ENCODE data around the gene RNF224. TPM values are rescaled to one million over a fixed set of nuclear protein-coding genes. Genes with fewer than 3 reads are reported as not detected.

The RNF224 gene
- total and polyA plus RNA-seq, 4 experiments from 2014 or later = not detected

DNA sequence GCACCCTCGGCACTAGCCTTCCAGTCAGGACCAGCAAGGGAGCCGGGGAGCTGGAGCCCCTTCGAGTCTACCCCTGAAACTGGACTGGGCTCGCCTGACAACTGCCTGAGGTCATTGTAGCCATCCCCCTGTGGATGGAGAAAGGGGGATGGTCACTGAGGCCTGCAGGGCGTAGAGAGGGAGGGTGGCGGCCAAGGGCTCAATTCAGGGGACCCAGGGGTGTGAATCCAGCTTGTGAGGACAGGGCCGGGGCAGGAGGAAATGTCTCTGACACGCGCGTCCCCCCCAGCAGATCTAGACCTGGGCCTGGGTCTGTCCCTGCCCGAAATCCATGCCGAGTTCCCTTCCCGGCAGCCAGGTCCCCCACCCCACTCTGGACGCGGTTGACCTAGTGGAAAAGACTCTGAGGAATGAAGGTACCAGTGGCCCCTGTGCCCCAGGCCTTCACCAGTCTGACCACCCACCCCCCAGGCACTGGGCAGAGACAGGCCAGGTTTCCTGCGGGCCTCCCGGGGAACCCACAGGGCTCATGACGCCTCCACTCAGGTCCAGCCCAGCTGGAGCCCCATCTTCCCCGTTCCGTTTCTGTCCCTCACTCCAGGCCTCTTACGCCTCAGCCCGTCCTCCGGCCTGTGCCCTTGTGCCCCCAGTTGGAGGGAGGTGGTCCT, 4.2 kb downstream of the RNF224 start:
- no peak for DNase-seq
- Mint-ChIP-seq H3K36me3 (no peaks in the 10 kb centered on the region), H3K27ac (no peak overlapping the region), H3K4me1 (peaks cover 2 to 9% (median 3%) of the 10 kb centered on the region in 4 donors), H3K9me3 (no peaks in the 10 kb centered on the region), H3K4me3 (no peak overlapping the region), H3K27me3 (peaks cover 3 to 11% of the 10 kb centered on the region in 2 donors)
- ChIA-PET CTCF (ENCODE audit: partially characterized antibody) (interaction anchor here (2.0 kb wide), 1 partner anchor 113 kb away, joined by 5 read pairs; no protein-coding TSS in a partner anchor), POLR2A (ENCODE audit: partially characterized antibody) (interaction anchor here (1.7 kb wide), 1 partner anchor 10 kb away, joined by 7 read pairs; the partner anchor contains the start of gene TUBB4B)
- no peaks in the 10 kb centered on the region for H3K36me3 ChIP-seq (ENCODE audit: insufficient read depth, low read length)
- no peak overlapping the region for H3K4me3 ChIP-seq (ENCODE audit: low read length in 2 of 2)
- no peak overlapping the region for H3K27ac ChIP-seq (ENCODE audit: low read depth, low read length)
- H3K27me3 ChIP-seq (ENCODE audit: insufficient read depth, low read length) = no peaks in the 10 kb centered on the region
- intact Hi-C loops (cut with micrococcal nuclease) = no loop called here
- H3K4me1 ChIP-seq (ENCODE audit: insufficient read depth, low read length) = peaks cover 7% of the 10 kb centered on the region
- H3K9me3 ChIP-seq (ENCODE audit: control insufficient read depth in 1 of 2, low read length in 2 of 2) = no peaks in the 10 kb centered on the region

DNA sequence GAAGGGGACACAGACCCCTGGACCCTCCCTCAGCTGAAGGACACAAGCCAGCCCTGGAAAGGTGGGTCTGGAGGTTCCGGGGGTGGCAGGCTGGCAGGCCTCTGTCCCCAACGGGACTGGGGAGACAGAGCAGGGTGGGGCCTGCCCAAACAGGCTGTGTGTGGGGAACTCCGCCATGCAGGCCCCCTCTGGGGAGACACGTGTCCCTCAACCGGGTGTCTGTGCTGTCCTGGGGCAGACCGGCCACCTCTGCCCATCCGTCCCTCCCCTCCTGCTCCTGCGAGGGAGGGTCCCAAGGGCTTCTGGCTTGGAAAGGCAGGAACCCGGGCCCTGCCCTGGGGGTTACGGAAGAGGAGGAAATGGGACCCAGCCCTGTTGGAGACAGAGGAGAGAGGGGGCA, 4.8 kb downstream of the RNF224 start:
- H3K4me3 ChIP-seq (ENCODE audit: low read length in 2 of 2) = no peak overlapping the region
- no peak overlapping the region for H3K4me3 Mint-ChIP-seq
- no peak for DNase-seq
- H3K27me3 Mint-ChIP-seq = peaks cover 3 to 11% of the 10 kb centered on the region in 2 donors
- intact Hi-C loops (cut with micrococcal nuclease) = no loop called here
- no peaks in the 10 kb centered on the region for H3K36me3 ChIP-seq (ENCODE audit: insufficient read depth, low read length)
- H3K27me3 ChIP-seq (ENCODE audit: insufficient read depth, low read length) = no peaks in the 10 kb centered on the region
- no peak overlapping the region for H3K27ac Mint-ChIP-seq
- ChIA-PET CTCF (ENCODE audit: partially characterized antibody) (no interaction called here), POLR2A (ENCODE audit: partially characterized antibody) (interaction anchor here (1.7 kb wide), 1 partner anchor 9 kb away, joined by 7 read pairs; the partner anchor contains the start of gene TUBB4B)
- no peaks in the 10 kb centered on the region for H3K36me3 Mint-ChIP-seq
- no peak overlapping the region for H3K27ac ChIP-seq (ENCODE audit: low read depth, low read length)
- H3K4me1 ChIP-seq (ENCODE audit: insufficient read depth, low read length) = peaks cover 13% of the 10 kb centered on the region
- H3K4me1 Mint-ChIP-seq = peaks cover 2 to 12% (median 3%) of the 10 kb centered on the region in 4 donors
- H3K9me3 Mint-ChIP-seq = no peaks in the 10 kb centered on the region
- no peaks in the 10 kb centered on the region for H3K9me3 ChIP-seq (ENCODE audit: control insufficient read depth in 1 of 2, low read length in 2 of 2)

DNA sequence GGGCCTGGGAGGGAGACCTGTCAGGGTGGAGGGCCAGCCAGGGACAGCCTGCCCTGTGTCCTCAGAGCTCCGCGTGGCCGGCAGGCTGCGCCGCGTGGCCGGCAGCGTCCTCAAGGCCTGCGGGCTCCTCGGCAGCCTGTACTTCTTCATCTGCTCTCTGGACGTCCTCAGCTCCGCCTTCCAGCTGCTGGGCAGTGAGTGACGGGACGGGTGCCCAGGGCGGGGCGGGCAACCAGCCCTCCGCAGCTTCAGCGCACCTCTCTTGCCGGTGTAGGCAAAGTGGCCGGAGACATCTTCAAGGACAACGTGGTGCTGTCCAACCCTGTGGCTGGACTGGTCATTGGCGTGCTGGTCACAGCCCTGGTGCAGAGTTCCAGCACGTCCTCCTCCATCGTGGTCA, 5.2 kb downstream of the RNF224 start:
- intact Hi-C loops (cut with micrococcal nuclease) = no loop called here
- no peaks in the 10 kb centered on the region for H3K36me3 Mint-ChIP-seq
- H3K9me3 Mint-ChIP-seq = no peaks in the 10 kb centered on the region
- ChIA-PET POLR2A (ENCODE audit: partially characterized antibody) (interaction anchor here (1.7 kb wide), 1 partner anchor 9 kb away, joined by 7 read pairs; the partner anchor contains the start of gene TUBB4B), CTCF (ENCODE audit: partially characterized antibody) (no interaction called here)
- no peak overlapping the region for H3K27ac Mint-ChIP-seq
- H3K4me3 Mint-ChIP-seq = no peak overlapping the region
- H3K36me3 ChIP-seq (ENCODE audit: insufficient read depth, low read length) = no peaks in the 10 kb centered on the region
- H3K27ac ChIP-seq (ENCODE audit: low read depth, low read length) = no peak overlapping the region
- no peak for DNase-seq
- no peaks in the 10 kb centered on the region for H3K27me3 ChIP-seq (ENCODE audit: insufficient read depth, low read length)
- peaks cover 14% of the 10 kb centered on the region for H3K4me1 ChIP-seq (ENCODE audit: insufficient read depth, low read length)
- no peak overlapping the region for H3K4me3 ChIP-seq (ENCODE audit: low read length in 2 of 2)
- H3K4me1 Mint-ChIP-seq = peaks cover 2 to 10% (median 4%) of the 10 kb centered on the region in 4 donors
- peaks cover 2 to 10% of the 10 kb centered on the region in 2 donors for H3K27me3 Mint-ChIP-seq
- H3K9me3 ChIP-seq (ENCODE audit: control insufficient read depth in 1 of 2, low read length in 2 of 2) = no peaks in the 10 kb centered on the region

DNA sequence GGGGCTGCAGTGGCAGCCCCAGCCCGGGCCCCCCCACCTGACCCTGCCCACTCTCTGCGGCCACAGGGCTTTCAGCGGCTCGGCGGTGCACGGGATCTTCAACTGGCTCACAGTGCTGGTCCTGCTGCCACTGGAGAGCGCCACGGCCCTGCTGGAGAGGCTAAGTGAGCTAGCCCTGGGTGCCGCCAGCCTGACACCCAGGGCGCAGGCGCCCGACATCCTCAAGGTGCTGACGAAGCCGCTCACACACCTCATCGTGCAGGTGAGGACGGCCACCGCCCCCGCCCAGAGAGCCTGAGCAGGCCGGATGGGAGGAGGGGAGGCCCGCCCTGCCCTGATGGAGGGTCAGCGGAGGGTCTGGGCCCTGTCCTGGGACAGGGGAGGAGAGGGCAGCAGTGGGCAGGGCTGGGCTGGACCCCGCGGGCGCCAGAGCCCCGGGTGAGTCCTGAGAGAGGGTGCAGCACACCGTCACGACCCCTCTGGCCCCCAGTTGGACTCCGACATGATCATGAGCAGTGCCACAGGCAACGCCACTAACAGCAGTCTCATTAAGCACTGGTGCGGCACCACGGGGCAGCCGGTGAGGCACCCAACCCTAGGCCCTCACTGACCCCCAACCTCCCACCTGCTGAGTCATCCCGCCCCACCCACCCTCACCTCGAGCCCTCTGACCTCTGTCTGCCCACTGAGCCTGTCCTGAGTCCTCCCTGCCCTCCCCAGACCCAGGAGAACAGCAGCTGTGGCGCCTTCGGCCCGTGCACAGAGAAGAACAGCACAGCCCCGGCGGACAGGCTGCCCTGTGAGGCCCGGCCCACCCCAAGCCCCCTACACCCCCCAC, 6.1 kb downstream of the RNF224 start:
- Mint-ChIP-seq H3K27ac (no peak overlapping the region), H3K36me3 (no peaks in the 10 kb centered on the region), H3K4me1 (peaks cover 0 to 6% (median 3%) of the 10 kb centered on the region in 4 donors), H3K27me3 (peaks cover 0 to 9% of the 10 kb centered on the region in 2 donors), H3K9me3 (no peaks in the 10 kb centered on the region), H3K4me3 (no peak overlapping the region)
- Histone ChIP-seq H3K9me3 (ENCODE audit: control insufficient read depth in 1 of 2, low read length in 2 of 2) (no peaks in the 10 kb centered on the region), H3K4me1 (ENCODE audit: insufficient read depth, low read length) (peaks cover 14% of the 10 kb centered on the region), H3K4me3 (ENCODE audit: low read length in 2 of 2) (no peak overlapping the region), H3K36me3 (ENCODE audit: insufficient read depth, low read length) (no peaks in the 10 kb centered on the region), H3K27ac (ENCODE audit: low read depth, low read length) (no peak overlapping the region), H3K27me3 (ENCODE audit: insufficient read depth, low read length) (no peaks in the 10 kb centered on the region)
- DNase-seq = no peak
- CTCF ChIA-PET (ENCODE audit: partially characterized antibody) = no interaction called here
- intact Hi-C loops (cut with micrococcal nuclease) = no loop called here
- POLR2A ChIA-PET (ENCODE audit: partially characterized antibody) = interaction anchor here (1.2 kb wide), 1 partner anchor 9 kb away, joined by 4 read pairs; the partner anchor contains the start of gene CYSRT1

DNA sequence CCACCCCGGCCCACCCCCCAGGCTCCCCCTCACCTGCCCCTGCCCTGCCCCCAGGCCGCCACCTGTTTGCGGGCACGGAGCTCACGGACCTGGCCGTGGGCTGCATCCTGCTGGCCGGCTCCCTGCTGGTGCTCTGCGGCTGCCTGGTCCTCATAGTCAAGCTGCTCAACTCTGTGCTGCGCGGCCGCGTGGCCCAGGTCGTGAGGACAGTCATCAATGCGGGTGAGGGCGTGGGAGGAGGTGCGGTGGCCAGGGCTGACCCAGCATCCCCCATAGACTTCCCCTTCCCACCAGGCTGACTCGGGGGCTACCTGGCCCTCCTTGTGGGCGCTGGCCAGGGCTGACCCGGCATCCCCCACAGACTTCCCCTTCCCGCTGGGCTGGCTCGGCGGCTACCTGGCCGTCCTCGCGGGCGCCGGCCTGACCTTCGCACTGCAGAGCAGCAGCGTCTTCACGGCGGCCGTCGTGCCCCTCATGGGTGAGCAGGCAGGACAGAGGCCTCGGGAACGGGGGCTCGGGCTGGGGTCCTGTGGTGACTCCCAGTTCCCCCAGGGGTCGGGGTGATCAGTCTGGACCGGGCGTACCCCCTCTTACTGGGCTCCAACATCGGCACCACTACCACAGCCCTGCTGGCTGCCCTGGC, 6.9 kb downstream of the RNF224 start:
- no peaks in the 10 kb centered on the region for H3K9me3 Mint-ChIP-seq
- no peak for DNase-seq
- H3K4me3 Mint-ChIP-seq = peak overlapping the region in 1 of 8 donors; percentile 30
- H3K4me3 ChIP-seq (ENCODE audit: low read length in 2 of 2) = no peak overlapping the region
- H3K27me3 ChIP-seq (ENCODE audit: insufficient read depth, low read length) = no peaks in the 10 kb centered on the region
- no peak overlapping the region for H3K27ac Mint-ChIP-seq
- H3K4me1 ChIP-seq (ENCODE audit: insufficient read depth, low read length) = peaks cover 19% of the 10 kb centered on the region
- peaks cover 0 to 1% of the 10 kb centered on the region in 2 donors for H3K36me3 Mint-ChIP-seq
- H3K27me3 Mint-ChIP-seq = peaks cover 0 to 9% of the 10 kb centered on the region in 2 donors
- peaks cover 0 to 11% (median 4%) of the 10 kb centered on the region in 4 donors for H3K4me1 Mint-ChIP-seq
- H3K27ac ChIP-seq (ENCODE audit: low read depth, low read length) = no peak overlapping the region
- no peaks in the 10 kb centered on the region for H3K36me3 ChIP-seq (ENCODE audit: insufficient read depth, low read length)
- H3K9me3 ChIP-seq (ENCODE audit: control insufficient read depth in 1 of 2, low read length in 2 of 2) = no peaks in the 10 kb centered on the region
- POLR2A ChIA-PET (ENCODE audit: partially characterized antibody) = interaction anchor here (1.2 kb wide), 1 partner anchor 10 kb away, joined by 4 read pairs; the partner anchor contains the start of gene CYSRT1
- CTCF ChIA-PET (ENCODE audit: partially characterized antibody) = no interaction called here
- intact Hi-C loops (cut with micrococcal nuclease) = no loop called here

DNA sequence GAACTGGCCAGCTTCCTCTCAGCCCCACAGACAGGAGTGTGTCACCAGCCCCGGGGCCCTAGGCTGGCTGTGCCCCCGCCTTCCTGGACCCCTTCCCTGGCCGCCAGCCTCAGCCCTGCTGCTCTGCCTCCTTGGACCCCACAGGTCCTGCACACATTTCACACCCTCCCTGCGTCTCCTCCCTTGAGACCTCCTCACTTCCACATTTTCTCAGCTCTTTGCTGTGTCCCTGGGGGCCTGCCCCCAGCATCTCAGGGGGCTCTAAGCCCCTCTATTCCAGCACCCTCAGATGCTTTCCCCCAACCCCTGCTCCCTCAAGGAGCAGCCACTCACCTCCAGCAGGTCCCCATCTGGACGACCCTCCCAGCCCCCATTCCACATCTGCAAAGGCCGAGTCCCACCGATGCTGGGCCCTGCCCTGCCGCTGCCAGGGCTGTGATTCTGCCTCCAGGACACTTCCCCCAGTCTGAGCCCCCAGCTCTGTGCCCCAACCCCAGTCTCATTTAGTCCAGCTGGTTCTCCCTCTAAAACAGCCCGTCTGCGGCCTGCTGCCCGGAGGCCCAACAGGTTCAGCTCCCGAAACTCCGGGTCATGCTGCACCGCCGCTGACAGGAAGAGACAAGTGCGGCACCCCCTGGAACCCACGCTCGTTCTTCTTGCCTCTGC, 7.6 kb downstream of the RNF224 start:
- Mint-ChIP-seq H3K4me1 (peaks cover 0 to 16% (median 4%) of the 10 kb centered on the region in 4 donors), H3K9me3 (no peaks in the 10 kb centered on the region), H3K36me3 (peaks cover 0 to 1% of the 10 kb centered on the region in 2 donors), H3K4me3 (peak overlapping the region in 1 of 8 donors; percentile 30), H3K27me3 (peaks cover 0 to 9% of the 10 kb centered on the region in 2 donors), H3K27ac (no peak overlapping the region)
- Histone ChIP-seq H3K27ac (ENCODE audit: low read depth, low read length) (no peak overlapping the region), H3K36me3 (ENCODE audit: insufficient read depth, low read length) (no peaks in the 10 kb centered on the region), H3K4me1 (ENCODE audit: insufficient read depth, low read length) (peaks cover 24% of the 10 kb centered on the region), H3K9me3 (ENCODE audit: control insufficient read depth in 1 of 2, low read length in 2 of 2) (no peaks in the 10 kb centered on the region), H3K27me3 (ENCODE audit: insufficient read depth, low read length) (no peaks in the 10 kb centered on the region), H3K4me3 (ENCODE audit: low read length in 2 of 2) (no peak overlapping the region)
- POLR2A ChIA-PET (ENCODE audit: partially characterized antibody) = interaction anchor here (3.0 kb wide), 1 partner anchor 11 kb away, joined by 31 read pairs; the partner anchor contains the start of genes CYSRT1 and RNF208
- no peak for DNase-seq
- intact Hi-C loops (cut with micrococcal nuclease) = no loop called here
- CTCF ChIA-PET (ENCODE audit: partially characterized antibody) = interaction anchor here (0.8 to 1.1 kb wide), 3 partner anchors 11 to 457 kb away, joined by 3 to 4 read pairs (median 3); no protein-coding TSS in a partner anchor

All from CD4-positive, alpha-beta memory T cell (primary cell).